ENCODE measurements around the gene FNDC3B. TPM values are rescaled to one million over a fixed set of nuclear protein-coding genes. Genes with fewer than 3 reads are reported as not detected.

FNDC3B gene
- total RNA-seq, 1 donor from 2014 or later: 38.1 TPM

DNA sequence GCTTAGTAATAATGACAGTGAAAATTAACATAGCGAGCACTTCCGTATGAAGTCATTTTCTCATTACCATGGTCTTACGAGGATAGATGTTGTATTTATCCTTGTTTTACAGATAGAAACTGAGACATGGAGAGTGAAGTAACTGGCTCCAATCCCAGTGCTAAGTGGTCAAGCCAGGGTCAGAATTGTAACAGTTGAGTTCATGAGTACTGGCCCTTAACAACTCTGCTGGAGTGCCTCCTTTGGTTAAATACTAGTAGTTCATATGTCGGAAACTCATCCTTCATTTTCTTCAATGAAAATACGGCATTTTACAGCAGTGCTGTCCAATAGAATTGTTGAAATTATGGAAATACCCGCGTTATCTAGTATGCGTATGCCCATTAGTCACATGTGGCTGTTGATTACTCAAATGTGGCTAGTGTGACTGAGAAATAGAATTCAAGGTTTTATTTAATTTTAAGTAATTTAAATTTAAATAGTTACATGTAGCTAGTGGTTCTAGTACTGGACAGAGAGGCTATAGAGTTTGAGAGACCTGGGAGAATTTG lies 32.5 kb downstream of the FNDC3B start:
- intact Hi-C loops (cut with micrococcal nuclease): loop anchor here (2.0 kb wide), 1 partner anchor 17 kb away; no protein-coding TSS in a partner anchor

- intact Hi-C loops (cut with micrococcal nuclease): loop anchor here (2.0 kb wide), 1 partner anchor 16 kb away; no protein-coding TSS in a partner anchor
Measured at GRCh38 chr3:172072543-172072942, 33.2 kb downstream of the FNDC3B start.

DNA sequence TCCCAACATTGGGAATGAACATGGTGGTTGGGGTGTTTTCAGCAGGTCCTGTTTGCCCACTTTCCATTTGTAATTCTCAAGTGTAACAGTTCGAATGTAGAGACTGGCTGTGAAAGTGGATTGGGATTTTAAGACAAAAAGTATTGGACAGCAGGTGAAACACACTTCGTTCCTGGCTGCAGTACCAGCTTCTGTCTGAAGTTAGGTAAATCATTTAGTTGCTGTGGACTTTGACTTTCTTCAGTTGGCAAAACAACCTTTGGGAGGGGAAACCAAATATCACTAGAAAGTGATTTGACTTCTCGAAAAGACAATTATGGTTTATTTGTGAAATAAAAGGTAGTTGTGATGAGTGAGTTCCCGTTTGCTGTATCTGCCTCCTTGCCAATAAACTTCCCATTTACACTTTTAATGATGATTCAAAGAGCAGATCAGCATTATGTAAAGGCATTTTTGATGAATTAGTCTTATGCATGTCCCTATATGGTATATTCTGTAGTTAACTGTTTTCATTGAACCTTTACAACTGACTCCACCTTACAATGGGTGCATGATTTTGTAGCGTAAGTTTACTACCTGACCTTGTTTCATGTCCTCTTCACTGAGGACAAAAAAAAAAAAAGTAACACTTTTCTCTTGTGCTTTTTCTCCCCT lies 34.0 kb downstream of the FNDC3B start:
- intact Hi-C loops (cut with micrococcal nuclease): loop anchor here (2.0 kb wide), 1 partner anchor 15 kb away; no protein-coding TSS in a partner anchor

DNA sequence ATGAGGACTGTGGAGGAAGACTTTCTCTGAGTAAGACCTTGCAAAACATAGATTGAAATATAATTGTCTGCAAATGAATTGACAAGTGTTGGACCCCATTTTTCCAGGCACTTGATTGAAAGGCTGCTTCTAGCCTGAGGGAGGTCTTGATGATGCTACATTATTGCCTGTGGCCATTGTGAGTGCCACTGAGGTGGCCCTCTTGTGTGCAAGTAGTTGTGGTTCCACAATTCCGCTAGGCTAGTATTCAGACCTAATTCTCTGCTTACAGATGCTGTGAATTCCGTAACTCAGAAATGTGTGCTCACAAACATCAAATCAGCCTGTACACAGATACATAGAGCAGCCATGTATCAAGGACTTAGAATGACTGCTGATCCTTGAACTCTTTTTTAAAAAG lies 34.7 kb downstream of the FNDC3B start:
- intact Hi-C loops (cut with micrococcal nuclease): no loop called here

- intact Hi-C loops (cut with micrococcal nuclease): no loop called here
Measured at GRCh38 chr3:172074586-172074985, 35.2 kb downstream of the FNDC3B start.

DNA sequence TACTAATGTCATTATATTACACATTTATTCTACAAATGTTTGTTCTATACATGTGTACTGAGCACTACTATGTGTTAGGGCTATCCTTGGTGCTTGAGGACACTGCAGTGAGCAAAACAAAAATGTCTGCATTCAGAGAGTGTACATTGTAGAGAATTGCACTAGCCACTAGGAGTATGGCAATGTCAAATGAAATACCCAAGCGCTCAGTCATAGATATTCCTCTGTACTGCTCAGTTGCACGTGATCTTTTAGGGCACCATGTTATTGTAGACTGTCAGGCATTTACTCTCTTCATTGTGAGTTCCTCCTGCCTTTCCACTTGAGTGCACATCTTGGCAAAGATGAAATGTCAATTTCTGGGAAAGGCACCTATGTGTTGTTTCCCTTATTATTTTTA lies 36.8 kb downstream of the FNDC3B start:
- intact Hi-C loops (cut with micrococcal nuclease): no loop called here

DNA sequence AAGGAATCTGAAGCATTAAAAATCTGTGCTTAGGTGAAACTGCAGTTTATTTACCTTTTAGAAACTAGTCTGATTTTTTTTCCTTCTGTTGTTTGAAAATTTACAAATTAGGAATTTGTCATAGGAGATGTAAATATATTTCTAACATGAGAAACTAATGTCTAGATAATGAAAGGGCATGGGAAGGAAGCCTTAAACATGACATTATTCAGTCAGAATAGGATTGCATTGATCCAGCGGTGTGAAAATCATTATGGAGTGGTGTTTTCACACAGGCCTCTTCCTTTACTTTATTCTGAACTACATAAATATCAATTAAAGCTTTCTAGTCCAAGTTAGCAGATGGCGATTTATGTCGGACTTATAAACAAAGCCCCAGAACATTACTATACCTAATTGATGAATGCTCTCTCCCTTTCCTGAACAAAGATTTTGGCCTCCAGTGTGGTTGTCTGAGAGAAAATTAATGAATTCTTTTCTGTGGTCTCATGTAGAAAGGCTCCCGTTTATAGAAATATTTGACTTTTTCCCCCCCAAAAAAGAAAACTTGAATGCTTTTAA lies 37.9 kb downstream of the FNDC3B start:
- intact Hi-C loops (cut with micrococcal nuclease): no loop called here

DNA sequence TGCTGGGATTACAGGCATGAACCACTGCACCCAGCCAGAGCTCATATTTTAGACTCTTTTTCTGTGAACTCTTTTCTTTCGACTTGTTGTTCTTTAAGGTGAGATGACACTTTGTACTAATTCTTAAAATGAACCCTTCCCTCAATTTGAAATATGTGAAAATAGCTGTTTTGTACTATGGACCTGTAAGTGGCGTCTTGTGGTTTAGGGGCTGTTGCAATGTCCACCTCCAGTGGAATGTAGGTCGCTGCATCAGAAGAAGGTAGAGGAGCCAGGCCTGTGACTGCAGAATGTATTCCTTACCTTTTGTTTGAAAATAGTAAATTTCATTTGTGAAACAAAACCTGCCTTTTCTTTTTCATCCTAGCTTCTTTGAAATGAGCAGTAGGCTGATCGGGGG lies 38.9 kb downstream of the FNDC3B start:
- intact Hi-C loops (cut with micrococcal nuclease): no loop called here

DNA sequence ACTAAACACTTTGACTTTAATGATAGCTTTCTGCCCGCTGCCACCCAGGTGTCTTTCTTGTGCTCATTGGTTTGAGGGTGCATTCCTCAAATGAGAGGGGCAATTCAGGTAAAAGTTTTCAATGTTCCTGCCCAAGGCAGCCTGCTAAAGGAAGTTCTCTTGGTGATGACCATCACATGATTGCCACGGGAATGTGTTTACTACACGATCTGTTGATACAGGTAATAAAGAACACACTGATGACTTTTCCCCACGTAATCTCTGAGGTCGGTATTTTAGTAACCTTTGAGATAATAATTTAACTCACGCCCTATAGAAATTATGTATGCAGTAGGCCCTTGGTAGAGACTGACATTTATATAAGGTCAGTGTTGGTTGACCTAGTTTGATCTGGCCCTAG lies 39.3 kb downstream of the FNDC3B start:
- intact Hi-C loops (cut with micrococcal nuclease): no loop called here

DNA sequence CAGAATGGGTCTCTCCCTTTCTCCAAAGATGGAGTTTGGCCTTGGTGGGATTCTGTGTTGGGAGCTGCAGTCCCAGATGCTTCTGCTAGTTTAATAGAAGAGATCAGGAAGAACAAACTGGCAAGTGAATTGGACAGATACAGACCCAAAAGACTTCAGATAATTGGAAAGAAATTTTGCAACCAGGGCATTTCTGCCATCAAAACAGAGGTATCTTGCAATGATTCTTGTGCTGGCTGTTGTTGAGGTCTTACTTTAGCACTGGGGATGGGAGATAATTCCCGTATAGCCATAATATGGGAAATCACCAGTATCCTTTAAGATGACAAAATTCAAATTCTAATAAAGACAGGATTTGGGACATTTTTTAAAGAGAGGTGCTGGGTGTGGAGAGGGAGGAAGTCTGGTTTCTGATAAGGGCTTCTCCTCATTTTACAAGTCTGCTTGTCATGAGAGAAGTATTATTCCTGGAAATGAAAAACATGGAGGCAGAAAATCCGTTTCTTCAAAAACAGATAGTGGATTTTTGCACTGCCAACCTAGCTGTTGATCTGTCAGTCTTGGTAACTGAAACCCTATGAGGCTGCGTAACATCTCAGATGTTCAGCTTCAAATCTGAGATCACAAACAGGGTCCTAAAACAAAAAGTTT lies 40.1 kb downstream of the FNDC3B start:
- intact Hi-C loops (cut with micrococcal nuclease): no loop called here

- intact Hi-C loops (cut with micrococcal nuclease): loop anchor here (2.0 kb wide), 1 partner anchor 24 kb away; no protein-coding TSS in a partner anchor
Measured at GRCh38 chr3:172080503-172080902, 41.1 kb downstream of the FNDC3B start.

- intact Hi-C loops (cut with micrococcal nuclease): no loop called here
Measured at GRCh38 chr3:172082269-172082668, 42.9 kb downstream of the FNDC3B start.

DNA sequence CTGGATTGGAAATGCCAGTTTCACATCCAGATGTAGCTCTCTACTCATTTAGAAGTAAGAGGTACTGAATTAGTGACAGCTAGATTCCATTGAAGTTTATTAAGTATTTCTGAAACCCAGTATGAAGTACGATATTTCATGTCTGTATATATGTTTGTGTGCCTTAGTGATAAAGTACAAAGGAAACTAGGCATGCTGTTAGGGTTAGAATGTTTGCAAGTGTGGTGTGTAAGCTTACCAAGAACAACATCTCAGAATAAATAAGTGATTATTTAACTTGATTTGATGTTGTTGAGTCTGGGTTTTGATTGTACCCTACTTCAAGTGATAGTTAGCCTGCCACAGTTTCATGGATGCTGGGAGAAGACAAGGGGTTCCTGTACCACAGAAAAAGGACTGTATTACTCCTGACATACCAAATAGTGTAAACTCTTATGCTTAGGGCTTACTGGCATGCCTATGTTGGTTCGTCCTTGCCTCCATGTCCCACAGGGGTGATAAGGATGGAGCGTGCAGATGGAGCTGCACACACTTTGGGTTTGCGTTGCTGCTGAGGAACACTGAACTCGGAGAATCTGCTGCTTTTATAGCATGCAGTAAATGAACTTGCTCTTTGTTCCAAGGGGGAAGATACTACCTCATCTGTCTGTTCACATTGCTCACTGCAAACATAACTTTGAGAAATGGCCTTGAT lies 43.6 kb downstream of the FNDC3B start:
- intact Hi-C loops (cut with micrococcal nuclease): no loop called here

GRCh38 chr3:172083995-172084409 lies 44.6 kb downstream of the FNDC3B start:
- intact Hi-C loops (cut with micrococcal nuclease): no loop called here

GRCh38 chr3:172084871-172085556 lies 45.6 kb downstream of the FNDC3B start:
- intact Hi-C loops (cut with micrococcal nuclease): no loop called here

GRCh38 chr3:172085557-172085895 lies 46.1 kb downstream of the FNDC3B start:
- intact Hi-C loops (cut with micrococcal nuclease): no loop called here

GRCh38 chr3:172086071-172086470 lies 46.7 kb downstream of the FNDC3B start:
- intact Hi-C loops (cut with micrococcal nuclease): loop anchor here (2.0 kb wide), 1 partner anchor 47 kb away; the partner anchor contains the start of gene FNDC3B

GRCh38 chr3:172087198-172087597 lies 47.8 kb downstream of the FNDC3B start:
- intact Hi-C loops (cut with micrococcal nuclease): loop anchor here (1.0 to 2.0 kb wide), 2 partner anchors 8 to 48 kb away; partner anchors contain the start of gene FNDC3B

- intact Hi-C loops (cut with micrococcal nuclease): loop anchor here (1.0 to 2.0 kb wide), 4 partner anchors 7 to 49 kb away; partner anchors contain the start of gene FNDC3B
Measured at GRCh38 chr3:172087602-172088580, 48.5 kb downstream of the FNDC3B start.

DNA sequence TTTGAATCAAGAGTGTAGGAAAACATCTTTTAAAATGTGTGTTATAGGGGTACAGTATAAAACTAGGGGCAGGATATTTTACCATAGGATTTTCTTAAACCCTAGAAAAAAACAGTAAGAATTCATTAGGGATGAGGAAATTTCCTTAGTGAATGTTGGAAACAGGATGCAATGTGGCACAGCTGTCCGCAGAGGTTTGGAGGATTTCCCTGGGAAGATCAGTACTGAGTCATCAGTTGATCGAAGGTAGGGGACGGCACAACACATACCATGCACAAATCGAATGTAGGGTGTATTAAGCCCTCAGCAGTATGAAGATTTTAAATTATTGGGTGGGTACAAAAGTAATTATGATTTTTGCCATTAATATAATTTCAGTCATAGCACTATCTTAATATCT lies 49.9 kb downstream of the FNDC3B start:
- intact Hi-C loops (cut with micrococcal nuclease): loop anchor here (2.0 kb wide), 1 partner anchor 16 kb away; no protein-coding TSS in a partner anchor
